ENCODE measurements around the gene MAGEA11.
"Not testable (repeated sequence)": the region's sequence is repeated elsewhere in the genome, so short reads cannot be mapped to it uniquely, and the experiment has no call there.

Gene MAGEA11

GRCh38 chrX:149711545-149712236 lies at the start of gene MAGEA11:
MAGEA11 (plus strand) TSS chrX:149712060; CDS start chrX:149713160, 1,100 bp downstream.
- no peak for DNase-seq (ENCODE audit: low read depth in 2 of 2)

- DNase-seq (ENCODE audit: low read depth in 2 of 2) = not testable (repeated sequence)
These were observed 36.8 kb upstream of the MAGEA11 start for GRCh38 chrX:149675088-149675487.

GRCh38 chrX:149675554-149675953 lies 36.3 kb upstream of the MAGEA11 start:
- DNase-seq (ENCODE audit: low read depth in 2 of 2) = not testable (repeated sequence)

- DNase-seq (ENCODE audit: low read depth in 2 of 2) = not testable (repeated sequence)
These were observed 32.6 kb upstream of the MAGEA11 start for GRCh38 chrX:149679164-149679678.

GRCh38 chrX:149681182-149681581 lies 30.7 kb upstream of the MAGEA11 start:
- DNase-seq (ENCODE audit: low read depth in 2 of 2) = no peak

- DNase-seq (ENCODE audit: low read depth in 2 of 2) = no peak
These were observed 29.8 kb upstream of the MAGEA11 start for GRCh38 chrX:149682031-149682430.

- no peak for DNase-seq (ENCODE audit: low read depth in 2 of 2)
These were observed 28.6 kb upstream of the MAGEA11 start for GRCh38 chrX:149682956-149683947.

- no peak for DNase-seq (ENCODE audit: low read depth in 2 of 2)
These were observed 27.7 kb upstream of the MAGEA11 start for GRCh38 chrX:149683966-149684730.

GRCh38 chrX:149687991-149688390 lies 23.9 kb upstream of the MAGEA11 start:
- DNase-seq (ENCODE audit: low read depth in 2 of 2) = no peak

GRCh38 chrX:149688552-149688951 lies 23.3 kb upstream of the MAGEA11 start:
- no peak for DNase-seq (ENCODE audit: low read depth in 2 of 2)

- no peak for DNase-seq (ENCODE audit: low read depth in 2 of 2)
These were observed 20.1 kb upstream of the MAGEA11 start for GRCh38 chrX:149691794-149692193.

- DNase-seq (ENCODE audit: low read depth in 2 of 2) = not testable (repeated sequence)
These were observed 19.1 kb upstream of the MAGEA11 start for GRCh38 chrX:149692686-149693272.

GRCh38 chrX:149699761-149700160 lies 12.1 kb upstream of the MAGEA11 start:
- no peak for DNase-seq (ENCODE audit: low read depth in 2 of 2)

- no peak for DNase-seq (ENCODE audit: low read depth in 2 of 2)
These were observed 7.2 kb upstream of the MAGEA11 start for GRCh38 chrX:149704664-149705063.

GRCh38 chrX:149707147-149707901 lies 4.5 kb upstream of the MAGEA11 start:
- no peak for DNase-seq (ENCODE audit: low read depth in 2 of 2)

GRCh38 chrX:149712831-149713230 lies 971 bp downstream of the MAGEA11 start:
- no peak for DNase-seq (ENCODE audit: low read depth in 2 of 2)

GRCh38 chrX:149713279-149714050 lies 1.6 kb downstream of the MAGEA11 start:
- no peak for DNase-seq (ENCODE audit: low read depth in 2 of 2)

- no peak for DNase-seq (ENCODE audit: low read depth in 2 of 2)
These were observed 3.6 kb downstream of the MAGEA11 start for GRCh38 chrX:149715468-149715867.

GRCh38 chrX:149716632-149717031 lies 4.8 kb downstream of the MAGEA11 start:
- DNase-seq (ENCODE audit: low read depth in 2 of 2) = no peak

- DNase-seq (ENCODE audit: low read depth in 2 of 2) = no peak
These were observed 5.9 kb downstream of the MAGEA11 start for GRCh38 chrX:149717803-149718202.

Data from stimulated activated CD8-positive, alpha-beta memory T cell treated with anti-CD3 and anti-CD28 coated beads, Interleukin-7, amount 100 ng/mL, for 1 hour (primary cell).